Measurements from ENCODE around the gene FDX2.

- TF ChIP-seq, protein P1, sequence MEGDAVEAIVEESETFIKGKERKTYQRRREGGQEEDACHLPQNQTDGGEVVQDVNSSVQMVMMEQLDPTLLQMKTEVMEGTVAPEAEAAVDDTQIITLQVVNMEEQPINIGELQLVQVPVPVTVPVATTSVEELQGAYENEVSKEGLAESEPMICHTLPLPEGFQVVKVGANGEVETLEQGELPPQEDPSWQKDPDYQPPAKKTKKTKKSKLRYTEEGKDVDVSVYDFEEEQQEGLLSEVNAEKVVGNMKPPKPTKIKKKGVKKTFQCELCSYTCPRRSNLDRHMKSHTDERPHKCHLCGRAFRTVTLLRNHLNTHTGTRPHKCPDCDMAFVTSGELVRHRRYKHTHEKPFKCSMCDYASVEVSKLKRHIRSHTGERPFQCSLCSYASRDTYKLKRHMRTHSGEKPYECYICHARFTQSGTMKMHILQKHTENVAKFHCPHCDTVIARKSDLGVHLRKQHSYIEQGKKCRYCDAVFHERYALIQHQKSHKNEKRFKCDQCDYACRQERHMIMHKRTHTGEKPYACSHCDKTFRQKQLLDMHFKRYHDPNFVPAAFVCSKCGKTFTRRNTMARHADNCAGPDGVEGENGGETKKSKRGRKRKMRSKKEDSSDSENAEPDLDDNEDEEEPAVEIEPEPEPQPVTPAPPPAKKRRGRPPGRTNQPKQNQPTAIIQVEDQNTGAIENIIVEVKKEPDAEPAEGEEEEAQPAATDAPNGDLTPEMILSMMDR (conservative IDR thresholded peaks at IDR 0.05; ENCODE audit: low read depth in 2 of 2) = peak; percentile 83 to 97
- TF ChIP-seq POLR2AphosphoS5 (IDR thresholded peaks at IDR 0.05; ENCODE audit: low read depth) = no peak
Observed at GRCh38 chr19:10269333-10270179, 46.3 kb downstream of the FDX2 start.
